ENCODE results near the gene PLCH2.

The PLCH2 gene

GRCh38 chr1:2517966-2518365 is 41.9 kb downstream of the PLCH2 start:
- DNase-seq, result no peak

- no peak for DNase-seq
Measured at GRCh38 chr1:2518528-2518927, 42.4 kb downstream of the PLCH2 start.

- DNase-seq, result no peak
Measured at GRCh38 chr1:2519029-2519685, 43.1 kb downstream of the PLCH2 start.

- no peak for DNase-seq
Measured at GRCh38 chr1:2519729-2520128, 43.6 kb downstream of the PLCH2 start.

GRCh38 chr1:2520206-2520605 is 44.1 kb downstream of the PLCH2 start:
- no peak for DNase-seq

- DNase-seq, result no peak
Measured at GRCh38 chr1:2520806-2521205, 44.7 kb downstream of the PLCH2 start.

- DNase-seq, result no peak
Measured at GRCh38 chr1:2522230-2522629, 46.1 kb downstream of the PLCH2 start.

GRCh38 chr1:2523191-2523890 is 47.3 kb downstream of the PLCH2 start:
- no peak for DNase-seq

GRCh38 chr1:2523891-2524609 is 48.0 kb downstream of the PLCH2 start:
- DNase-seq, result peak in 1 of 2 experiments; percentile 27

GRCh38 chr1:2525572-2525919 is 49.5 kb downstream of the PLCH2 start:
- DNase-seq, result no peak

GRCh38 chr1:2525920-2526823 is 50.1 kb downstream of the PLCH2 start, which contains the start of gene PANK4:
PANK4 (minus strand) TSS chr1:2526596; CDS start chr1:2526587, 9 bp downstream.
- peak; percentile 87 to 89 for DNase-seq

- DNase-seq, result peak; percentile 56 to 59
Measured at GRCh38 chr1:2526824-2527555, 50.9 kb downstream of the PLCH2 start.

GRCh38 chr1:2527556-2527860 is 51.4 kb downstream of the PLCH2 start:
- DNase-seq, result no peak

- DNase-seq, result no peak
Measured at GRCh38 chr1:2528016-2528415, 51.9 kb downstream of the PLCH2 start.

- DNase-seq, result no peak
Measured at GRCh38 chr1:2528611-2528965, 52.5 kb downstream of the PLCH2 start.

GRCh38 chr1:2528966-2529783 is 53.1 kb downstream of the PLCH2 start:
- peak; percentile 51 to 60 for DNase-seq

GRCh38 chr1:2529784-2530512 is 53.9 kb downstream of the PLCH2 start, which contains the start of gene HES5:
HES5 (minus strand) TSS chr1:2530263; CDS start chr1:2530164, 99 bp downstream.
- DNase-seq, result no peak

- no peak for DNase-seq
Measured at GRCh38 chr1:2530513-2531361, 54.6 kb downstream of the PLCH2 start.

GRCh38 chr1:2532485-2533160 is 56.5 kb downstream of the PLCH2 start:
- no peak for DNase-seq

Measured in stimulated activated CD4-positive, alpha-beta T cell treated with anti-CD3 and anti-CD28 coated beads, Interleukin-4, amount 100 ng/mL, for 4 hours (primary cell).